Thyroid gland (tissue), 4 donors: ENCODE measurements around the gene EZR.
"Not testable (repeated sequence)": the region's sequence is repeated elsewhere in the genome, so short reads cannot be mapped to it uniquely, and the experiment has no call there.

ENCODE experiments used
- CTCF ChIP-seq, 6 experiments: fragments of 200-600 bp in 3 of 6; fragments of 450-650 bp in 3 of 6; sonication (generic) in 3 of 6; IDR thresholded peaks; one replicate each; pipeline ENCODE4 v1.5.1; 2016 to 2019; ENCODE audit warnings: antibody characterized with exemption in 6 of 6, mild to moderate bottlenecking in 2 of 6, inconsistent platforms in 1 of 6, moderate library complexity in 1 of 6
- POLR2A ChIP-seq, 2 donors: fragments of 450-650 bp; IDR thresholded peaks; one replicate each; pipeline ENCODE4 v1.6.1; 2017; ENCODE audit warnings: antibody characterized with exemption in 2 of 2, mild to moderate bottlenecking in 2 of 2, moderate library complexity in 1 of 2

GRCh38 chr6:158832807-158833206 lies 13.6 kb upstream of the EZR start:
- TF ChIP-seq CTCF, POLR2A (IDR thresholded peaks at IDR 0.05): not testable (repeated sequence)
